ENCODE measurements around the gene EDDM3A.

DNA sequence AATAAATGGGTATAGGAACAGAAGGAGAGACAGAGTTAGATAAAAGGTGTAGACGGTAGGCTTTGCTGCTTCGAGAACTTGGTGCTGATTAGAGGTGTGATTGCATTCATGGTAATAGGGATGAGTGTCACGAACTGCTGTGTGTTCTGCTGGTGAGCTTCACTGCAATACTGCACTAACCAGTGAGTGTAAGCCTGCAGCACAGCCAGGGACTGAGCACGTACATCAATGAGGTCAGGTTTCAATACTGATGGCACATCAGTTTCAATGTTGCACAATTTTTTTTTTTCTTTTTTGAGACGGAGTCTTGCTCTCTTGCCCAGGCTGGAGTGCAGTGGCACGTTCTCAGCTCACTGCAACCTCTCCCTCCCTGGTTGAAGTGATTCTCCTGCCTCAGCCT lies 24.9 kb upstream of the EDDM3A start:
- TF ChIP-seq, protein P1, sequence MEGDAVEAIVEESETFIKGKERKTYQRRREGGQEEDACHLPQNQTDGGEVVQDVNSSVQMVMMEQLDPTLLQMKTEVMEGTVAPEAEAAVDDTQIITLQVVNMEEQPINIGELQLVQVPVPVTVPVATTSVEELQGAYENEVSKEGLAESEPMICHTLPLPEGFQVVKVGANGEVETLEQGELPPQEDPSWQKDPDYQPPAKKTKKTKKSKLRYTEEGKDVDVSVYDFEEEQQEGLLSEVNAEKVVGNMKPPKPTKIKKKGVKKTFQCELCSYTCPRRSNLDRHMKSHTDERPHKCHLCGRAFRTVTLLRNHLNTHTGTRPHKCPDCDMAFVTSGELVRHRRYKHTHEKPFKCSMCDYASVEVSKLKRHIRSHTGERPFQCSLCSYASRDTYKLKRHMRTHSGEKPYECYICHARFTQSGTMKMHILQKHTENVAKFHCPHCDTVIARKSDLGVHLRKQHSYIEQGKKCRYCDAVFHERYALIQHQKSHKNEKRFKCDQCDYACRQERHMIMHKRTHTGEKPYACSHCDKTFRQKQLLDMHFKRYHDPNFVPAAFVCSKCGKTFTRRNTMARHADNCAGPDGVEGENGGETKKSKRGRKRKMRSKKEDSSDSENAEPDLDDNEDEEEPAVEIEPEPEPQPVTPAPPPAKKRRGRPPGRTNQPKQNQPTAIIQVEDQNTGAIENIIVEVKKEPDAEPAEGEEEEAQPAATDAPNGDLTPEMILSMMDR (IDR thresholded peaks at IDR 0.05; ENCODE audit: low read depth, low read length, poor library complexity, severe bottlenecking): no peak
- TF ChIP-seq EZH2phosphoT487 (IDR thresholded peaks at IDR 0.05; ENCODE audit: borderline replicate concordance, low read length): no peak
